Measurements from ENCODE around the gene HOATZ.

DNA sequence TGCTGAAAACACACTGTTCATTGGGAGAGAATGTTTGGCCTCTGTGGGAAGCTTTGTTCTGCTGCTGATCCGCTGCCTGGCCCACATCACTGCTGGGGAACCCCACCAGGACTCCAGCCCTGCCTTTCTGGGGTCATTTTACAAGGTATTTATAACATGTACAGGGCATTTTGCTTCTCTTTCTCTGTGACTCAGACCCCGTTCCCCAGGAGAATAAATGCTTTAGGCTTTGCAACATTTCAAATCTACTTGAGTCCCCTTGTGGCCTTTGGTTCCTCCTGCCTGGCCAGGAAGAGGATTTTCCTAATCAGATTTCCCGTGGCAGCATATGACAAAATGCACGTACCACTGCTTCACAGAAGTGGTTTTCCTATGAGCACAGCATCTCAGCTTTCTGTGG, 45.4 kb upstream of the HOATZ start:
- no peak for TF ChIP-seq CTCF (IDR thresholded peaks at IDR 0.05 in 8 of 11, conservative IDR thresholded peaks at IDR 0.05 in 3 of 11)
- TF ChIP-seq POLR2A (IDR thresholded peaks at IDR 0.05), result no peak

All from spleen (tissue), 7 donors.